Upper lobe of left lung (tissue), 4 donors: ENCODE measurements around the gene TEAD3.

ENCODE experiments used
- EP300 ChIP-seq, 4 donors: sonication (generic); formaldehyde crosslinking; IDR thresholded peaks; one replicate each; pipeline ENCODE4 v1.5.1; 2017; ENCODE audit warnings: antibody characterized with exemption in 4 of 4, control low read depth in 2 of 4
- POLR2A ChIP-seq, 4 donors: fragments of 450-650 bp; IDR thresholded peaks; one replicate each; pipeline ENCODE4 v1.5.1; 2016 to 2017; ENCODE audit warnings: antibody characterized with exemption in 4 of 4, mild to moderate bottlenecking in 2 of 4
- TF ChIP-seq, protein P1 (sequence below), 6 experiments: fragments of 450-650 bp in 4 of 6; fragments of 200-600 bp in 2 of 6; sonication (generic) in 2 of 6; IDR thresholded peaks; one replicate each; pipeline ENCODE4 v1.5.1; 2016 to 2019; ENCODE audit warnings: antibody characterized with exemption in 6 of 6

DNA sequence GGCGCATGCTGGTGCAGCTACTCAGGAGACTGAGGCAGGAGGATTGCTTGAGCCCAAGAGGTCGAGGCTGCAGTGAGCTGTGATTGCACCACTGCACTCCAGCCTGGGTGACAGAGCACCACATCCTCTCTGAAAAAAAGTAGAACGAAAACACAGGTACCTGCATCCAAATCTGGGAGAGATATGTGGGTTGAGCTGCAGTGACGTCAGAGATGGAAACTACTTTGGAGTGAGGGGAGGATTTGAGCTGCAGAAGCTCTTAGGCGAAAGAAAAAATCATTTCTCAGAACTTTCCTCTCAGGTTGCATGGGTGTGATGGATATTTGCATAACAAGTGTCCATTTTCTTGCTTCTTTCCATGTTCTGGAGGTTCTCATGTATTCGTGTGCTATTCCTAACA is 19.8 kb upstream of the TEAD3 start:
- TF ChIP-seq, protein P1, sequence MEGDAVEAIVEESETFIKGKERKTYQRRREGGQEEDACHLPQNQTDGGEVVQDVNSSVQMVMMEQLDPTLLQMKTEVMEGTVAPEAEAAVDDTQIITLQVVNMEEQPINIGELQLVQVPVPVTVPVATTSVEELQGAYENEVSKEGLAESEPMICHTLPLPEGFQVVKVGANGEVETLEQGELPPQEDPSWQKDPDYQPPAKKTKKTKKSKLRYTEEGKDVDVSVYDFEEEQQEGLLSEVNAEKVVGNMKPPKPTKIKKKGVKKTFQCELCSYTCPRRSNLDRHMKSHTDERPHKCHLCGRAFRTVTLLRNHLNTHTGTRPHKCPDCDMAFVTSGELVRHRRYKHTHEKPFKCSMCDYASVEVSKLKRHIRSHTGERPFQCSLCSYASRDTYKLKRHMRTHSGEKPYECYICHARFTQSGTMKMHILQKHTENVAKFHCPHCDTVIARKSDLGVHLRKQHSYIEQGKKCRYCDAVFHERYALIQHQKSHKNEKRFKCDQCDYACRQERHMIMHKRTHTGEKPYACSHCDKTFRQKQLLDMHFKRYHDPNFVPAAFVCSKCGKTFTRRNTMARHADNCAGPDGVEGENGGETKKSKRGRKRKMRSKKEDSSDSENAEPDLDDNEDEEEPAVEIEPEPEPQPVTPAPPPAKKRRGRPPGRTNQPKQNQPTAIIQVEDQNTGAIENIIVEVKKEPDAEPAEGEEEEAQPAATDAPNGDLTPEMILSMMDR (IDR thresholded peaks at IDR 0.05): no peak
- no peak for TF ChIP-seq POLR2A (IDR thresholded peaks at IDR 0.05)
- TF ChIP-seq EP300 (IDR thresholded peaks at IDR 0.05): no peak
